Stimulated activated naive CD8-positive, alpha-beta T cell treated with anti-CD3 and anti-CD28 coated beads, Interleukin-15, Interleukin-2, amounts not matched to agents 100 ng/mL and 50 ng/mL, for 24 hours (primary cell): ENCODE results near the gene TAS2R30.
"Not testable (repeated sequence)": the region's sequence is repeated elsewhere in the genome, so short reads cannot be mapped to it uniquely, and the experiment has no call there.

ENCODE experiments used
- H3K27ac Mint-ChIP-seq: one replicate; pipeline ENCODE4 v1.8.0; 2021; ENCODE audit warnings: mild to moderate bottlenecking, mixed read lengths
- H3K27me3 Mint-ChIP-seq: one replicate; pipeline ENCODE4 v1.8.0; 2021; ENCODE audit warnings: mixed read lengths
- H3K36me3 Mint-ChIP-seq: one replicate; pipeline ENCODE4 v1.8.0; 2021; ENCODE audit warnings: low read depth, mixed read lengths
- H3K4me1 Mint-ChIP-seq: one replicate; pipeline ENCODE4 v1.8.0; 2021; ENCODE audit warnings: low read depth, mixed read lengths
- H3K4me3 Mint-ChIP-seq: one replicate; pipeline ENCODE4 v1.8.0; 2021; ENCODE audit warnings: mild to moderate bottlenecking, mixed read lengths
- H3K9me3 Mint-ChIP-seq: one replicate; pipeline ENCODE4 v1.8.0; 2021; ENCODE audit warnings: mixed read lengths

TAS2R30 gene

DNA sequence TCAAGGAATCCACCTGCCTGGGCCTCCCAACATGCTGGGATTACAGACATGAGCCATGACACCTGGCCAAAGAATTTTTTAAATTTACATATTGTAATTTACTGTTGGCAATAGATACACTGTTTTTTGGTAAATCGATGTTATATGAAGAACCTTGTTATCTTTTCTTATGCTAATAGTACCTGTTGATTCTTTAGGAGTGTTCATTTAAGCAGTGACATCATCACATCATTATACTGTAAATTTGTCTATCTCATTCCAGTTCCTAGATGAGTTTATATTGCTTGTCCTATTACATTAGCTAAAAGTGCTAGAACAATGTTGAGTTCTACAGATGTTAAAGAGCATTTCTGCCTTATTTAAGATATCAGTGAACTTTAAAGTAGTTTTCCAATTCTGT is 13.0 kb upstream of the TAS2R30 start:
- Mint-ChIP-seq H3K36me3 (peaks cover 44% of the 10 kb centered on the region), H3K27me3 (no peaks in the 10 kb centered on the region), H3K4me3 (no peak overlapping the region), H3K27ac (no peak overlapping the region), H3K4me1 (peaks cover 7% of the 10 kb centered on the region), H3K9me3 (peaks cover 4% of the 10 kb centered on the region)

GRCh38 chr12:11144297-11144696 is 9.9 kb upstream of the TAS2R30 start:
- Mint-ChIP-seq H3K36me3 (peaks cover 56% of the 10 kb centered on the region), H3K27ac (no peak overlapping the region), H3K9me3 (peaks cover 4% of the 10 kb centered on the region), H3K4me3 (no peak overlapping the region), H3K27me3 (no peaks in the 10 kb centered on the region), H3K4me1 (peaks cover 20% of the 10 kb centered on the region)

GRCh38 chr12:11143352-11143751 is 8.9 kb upstream of the TAS2R30 start:
- Mint-ChIP-seq H3K36me3 (peaks cover 57% of the 10 kb centered on the region), H3K4me3 (no peak overlapping the region), H3K27ac (no peak overlapping the region), H3K9me3 (peaks cover 4% of the 10 kb centered on the region), H3K27me3 (no peaks in the 10 kb centered on the region), H3K4me1 (peaks cover 20% of the 10 kb centered on the region)

- H3K4me3 Mint-ChIP-seq, result no peak overlapping the region
- peaks cover 4% of the 10 kb centered on the region for H3K9me3 Mint-ChIP-seq
- peaks cover 47% of the 10 kb centered on the region for H3K4me1 Mint-ChIP-seq
- H3K27me3 Mint-ChIP-seq, result no peaks in the 10 kb centered on the region
- no peak overlapping the region for H3K27ac Mint-ChIP-seq
- peaks cover 50% of the 10 kb centered on the region for H3K36me3 Mint-ChIP-seq
These were observed 1.6 kb upstream of the TAS2R30 start for GRCh38 chr12:11136075-11136474.

DNA sequence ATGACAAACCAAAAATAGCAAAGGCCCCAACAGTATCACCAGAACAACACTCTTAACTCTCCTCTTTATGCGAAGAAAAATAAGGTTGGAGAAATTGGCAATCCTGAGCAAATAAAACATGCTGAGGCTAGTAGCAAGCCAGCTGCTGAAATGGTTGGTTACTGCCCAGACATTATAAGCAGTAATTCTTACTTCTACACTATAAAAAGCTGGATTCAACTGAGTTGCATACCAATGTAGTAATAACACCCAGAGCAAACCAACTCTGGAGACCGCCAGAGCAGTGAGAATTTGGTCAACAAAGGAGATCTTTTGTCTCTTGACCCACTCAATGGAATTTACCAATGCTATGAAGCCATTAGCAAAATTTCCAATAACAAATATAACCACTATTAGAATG is 628 bp downstream of the TAS2R30 start:
- Mint-ChIP-seq H3K4me1 (peaks cover 41% of the 10 kb centered on the region), H3K4me3 (no peak overlapping the region), H3K27me3 (no peaks in the 10 kb centered on the region), H3K27ac (no peak overlapping the region), H3K36me3 (peaks cover 38% of the 10 kb centered on the region), H3K9me3 (no peaks in the 10 kb centered on the region)

GRCh38 chr12:11133162-11133561 is 1.3 kb downstream of the TAS2R30 start:
- no peak overlapping the region for H3K4me3 Mint-ChIP-seq
- no peaks in the 10 kb centered on the region for H3K27me3 Mint-ChIP-seq
- no peaks in the 10 kb centered on the region for H3K9me3 Mint-ChIP-seq
- H3K27ac Mint-ChIP-seq, result no peak overlapping the region
- peaks cover 41% of the 10 kb centered on the region for H3K4me1 Mint-ChIP-seq
- H3K36me3 Mint-ChIP-seq, result peaks cover 45% of the 10 kb centered on the region

- Mint-ChIP-seq H3K27me3 (no peaks in the 10 kb centered on the region), H3K27ac (no peak overlapping the region), H3K4me3 (no peak overlapping the region), H3K36me3 (peaks cover 49% of the 10 kb centered on the region), H3K4me1 (peaks cover 28% of the 10 kb centered on the region), H3K9me3 (peaks cover 3% of the 10 kb centered on the region)
These were observed 3.4 kb downstream of the TAS2R30 start for GRCh38 chr12:11130999-11131398.

GRCh38 chr12:11130382-11130781 is 4.1 kb downstream of the TAS2R30 start:
- Mint-ChIP-seq H3K4me1 (peaks cover 22% of the 10 kb centered on the region), H3K36me3 (peaks cover 50% of the 10 kb centered on the region), H3K4me3 (no peak overlapping the region), H3K9me3 (peaks cover 3% of the 10 kb centered on the region), H3K27me3 (no peaks in the 10 kb centered on the region), H3K27ac (no peak overlapping the region)

DNA sequence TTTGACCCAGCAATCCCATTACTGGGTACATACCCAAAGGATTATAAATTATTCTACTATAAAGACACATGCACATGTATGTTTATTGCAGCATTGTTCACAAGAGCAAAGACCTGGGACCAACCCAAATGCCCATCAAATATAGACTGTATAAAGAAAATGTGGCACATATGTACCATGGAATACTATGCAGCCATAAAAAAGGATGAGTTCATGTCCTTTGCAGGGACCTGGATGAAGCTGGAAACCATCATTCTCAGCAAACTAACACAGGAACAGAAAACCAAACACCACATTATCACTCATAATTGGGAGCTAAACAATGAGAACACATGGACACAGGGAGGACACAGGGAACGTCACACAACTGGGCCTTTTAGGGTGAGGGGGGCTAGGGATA is 20.3 kb downstream of the TAS2R30 start:
- Mint-ChIP-seq H3K4me1 (peaks cover 49% of the 10 kb centered on the region), H3K36me3 (peaks cover 98% of the 10 kb centered on the region), H3K9me3 (peaks cover 35% of the 10 kb centered on the region)
- not testable (repeated sequence) for H3K4me3 Mint-ChIP-seq, H3K27ac Mint-ChIP-seq, H3K27me3 Mint-ChIP-seq

DNA sequence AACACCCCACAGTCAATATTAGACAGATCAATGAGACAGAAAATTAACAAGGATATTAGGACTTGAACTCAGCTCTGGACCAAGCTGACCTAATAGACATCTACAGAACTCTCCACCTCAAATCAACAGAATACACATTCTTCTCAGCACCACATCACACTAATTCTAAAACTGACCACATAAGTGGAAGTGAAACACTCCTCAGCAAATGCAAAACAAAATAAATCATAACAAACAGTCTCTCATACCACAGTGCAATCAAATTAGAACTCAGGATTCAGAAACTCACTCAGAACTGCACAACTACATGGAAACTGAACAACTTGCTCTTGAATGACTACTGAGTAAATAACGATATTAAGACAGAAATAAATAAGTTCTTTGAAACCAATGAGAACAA is 23.2 kb downstream of the TAS2R30 start:
- H3K27me3 Mint-ChIP-seq, H3K27ac Mint-ChIP-seq, H3K4me3 Mint-ChIP-seq: not testable (repeated sequence)
- peaks cover 95% of the 10 kb centered on the region for H3K36me3 Mint-ChIP-seq
- peaks cover 48% of the 10 kb centered on the region for H3K4me1 Mint-ChIP-seq
- H3K9me3 Mint-ChIP-seq, result peaks cover 39% of the 10 kb centered on the region

- Mint-ChIP-seq H3K9me3 (peaks cover 40% of the 10 kb centered on the region), H3K4me3 (no peak overlapping the region), H3K27me3 (no peaks in the 10 kb centered on the region), H3K27ac (no peak overlapping the region), H3K4me1 (peaks cover 40% of the 10 kb centered on the region), H3K36me3 (peaks cover 88% of the 10 kb centered on the region)
These were observed 25.6 kb downstream of the TAS2R30 start for GRCh38 chr12:11108862-11109261.

- Mint-ChIP-seq H3K9me3 (peaks cover 38% of the 10 kb centered on the region), H3K27me3 (no peaks in the 10 kb centered on the region), H3K4me1 (peaks cover 36% of the 10 kb centered on the region), H3K4me3 (no peak overlapping the region), H3K36me3 (peaks cover 86% of the 10 kb centered on the region), H3K27ac (no peak overlapping the region)
These were observed 26.7 kb downstream of the TAS2R30 start for GRCh38 chr12:11107719-11108118.

GRCh38 chr12:11106288-11106687 is 28.2 kb downstream of the TAS2R30 start:
- no peaks in the 10 kb centered on the region for H3K27me3 Mint-ChIP-seq
- no peak overlapping the region for H3K27ac Mint-ChIP-seq
- no peak overlapping the region for H3K4me3 Mint-ChIP-seq
- peaks cover 83% of the 10 kb centered on the region for H3K36me3 Mint-ChIP-seq
- peaks cover 30% of the 10 kb centered on the region for H3K4me1 Mint-ChIP-seq
- H3K9me3 Mint-ChIP-seq, result peaks cover 29% of the 10 kb centered on the region

DNA sequence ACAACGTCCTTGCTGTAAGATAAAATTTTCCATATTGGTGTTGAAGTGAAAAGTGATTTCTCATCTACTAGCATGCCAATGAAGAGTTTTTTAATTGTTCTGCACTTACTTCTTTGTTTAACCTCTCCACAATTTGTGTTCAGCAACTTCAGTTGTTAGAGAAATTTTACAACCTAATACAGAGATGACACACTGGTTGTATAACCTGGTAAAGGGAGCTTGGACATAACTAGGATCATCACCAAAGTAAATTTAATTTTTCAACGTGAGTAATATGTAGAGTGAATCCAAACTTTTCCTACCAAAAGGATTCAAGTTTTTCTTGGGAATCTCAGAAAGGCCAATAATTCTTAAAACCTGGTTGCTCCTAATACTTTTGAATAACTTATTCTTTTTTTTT is 28.9 kb downstream of the TAS2R30 start:
- peaks cover 79% of the 10 kb centered on the region for H3K36me3 Mint-ChIP-seq
- H3K27ac Mint-ChIP-seq, result no peak overlapping the region
- H3K9me3 Mint-ChIP-seq, result peaks cover 24% of the 10 kb centered on the region
- no peaks in the 10 kb centered on the region for H3K27me3 Mint-ChIP-seq
- no peak overlapping the region for H3K4me3 Mint-ChIP-seq
- peaks cover 22% of the 10 kb centered on the region for H3K4me1 Mint-ChIP-seq

DNA sequence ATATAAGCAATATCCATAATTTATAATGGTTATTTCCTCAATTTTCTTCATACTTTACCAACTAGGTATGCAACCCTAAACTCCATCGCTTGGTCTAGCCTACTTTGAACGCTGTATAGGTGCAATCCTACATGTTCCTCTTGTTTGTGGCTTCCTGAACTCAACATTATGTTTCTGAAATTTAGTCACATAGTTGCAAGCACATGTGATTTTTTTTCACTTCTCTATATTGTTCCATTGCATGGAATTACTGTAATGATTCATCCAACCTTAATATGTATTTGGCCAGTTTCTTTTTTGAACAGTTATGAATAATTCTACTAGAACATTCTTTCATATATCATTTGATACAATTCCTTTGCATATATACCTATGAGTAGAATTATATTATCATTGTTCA is 39.5 kb downstream of the TAS2R30 start:
- H3K9me3 Mint-ChIP-seq, H3K27ac Mint-ChIP-seq, H3K4me3 Mint-ChIP-seq, H3K27me3 Mint-ChIP-seq: not testable (repeated sequence)
- Mint-ChIP-seq H3K4me1 (peaks cover 35% of the 10 kb centered on the region), H3K36me3 (peaks cover 55% of the 10 kb centered on the region)

DNA sequence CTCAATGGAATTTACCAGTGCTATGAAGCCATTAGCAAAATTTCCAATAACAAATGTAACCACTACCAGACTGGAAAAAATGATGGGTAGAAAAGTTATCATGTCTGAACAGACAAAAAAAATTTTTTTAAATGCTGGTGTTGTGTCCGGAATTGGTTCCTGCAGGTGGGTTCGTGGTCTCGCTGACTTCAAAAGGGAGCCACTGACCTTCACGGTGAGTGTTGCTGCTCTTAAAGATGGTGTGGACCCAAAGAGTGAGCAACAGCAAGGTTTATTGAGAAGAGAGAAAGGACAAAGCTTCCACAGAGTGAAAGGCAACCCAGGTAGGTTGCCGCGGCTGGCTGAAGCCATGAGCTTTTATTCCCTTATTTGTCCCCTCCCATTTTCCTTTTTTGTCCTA is 42.3 kb downstream of the TAS2R30 start, which contains the start of gene TAS2R43:
TSS of gene TAS2R43 (minus strand) at position 186 of the 400 bp plus-strand sequence. CDS start at position 102, 84 bp downstream.
- H3K4me3 Mint-ChIP-seq, result no peak within 1 kb of the TSS
- peak within 1 kb of the TSS; percentile 40 for H3K27ac Mint-ChIP-seq
- H3K27me3 Mint-ChIP-seq, result no peaks in the 10 kb centered on the region
- H3K9me3 Mint-ChIP-seq, result no peaks in the 10 kb centered on the region
- H3K36me3 Mint-ChIP-seq, result peaks cover 48% of the 10 kb centered on the region
- H3K4me1 Mint-ChIP-seq, result peaks cover 36% of the 10 kb centered on the region
